ENCODE measurements around the gene TDP1. TPM values are rescaled to one million over a fixed set of nuclear protein-coding genes. Genes with fewer than 3 reads are reported as not detected.

Gene TDP1
- total RNA-seq, 1 donor from 2014 or later = 63.4 TPM

DNA sequence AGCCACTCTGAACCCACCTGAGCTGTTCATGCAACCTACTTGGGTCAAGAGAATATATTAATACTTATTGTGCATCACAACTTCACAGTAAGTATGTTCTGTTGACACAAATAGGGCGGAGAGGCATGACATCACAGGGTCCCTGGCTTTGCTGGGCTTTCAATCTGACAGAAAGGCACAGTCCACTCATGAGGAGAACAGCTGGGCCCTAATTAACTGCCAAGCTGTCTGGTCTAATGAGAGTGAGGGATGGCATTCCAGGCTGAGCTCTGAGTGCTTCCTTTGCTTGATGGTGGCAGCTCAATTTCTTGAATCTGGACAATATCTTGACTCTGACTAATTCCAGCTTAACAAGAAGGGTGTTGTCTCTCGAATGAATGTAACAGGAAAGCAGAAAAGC is 3.2 kb upstream of the TDP1 start:
- no peak overlapping the region for H3K9ac ChIP-seq
- peaks cover 28% of the 10 kb centered on the region for H3K4me1 Mint-ChIP-seq
- H3K9me3 Mint-ChIP-seq = no peaks in the 10 kb centered on the region
- H3K4me3 ChIP-seq = no peak overlapping the region
- H3K27me3 ChIP-seq = no peaks in the 10 kb centered on the region
- H3K27me3 Mint-ChIP-seq (ENCODE audit: insufficient read depth, low read depth) = no peaks in the 10 kb centered on the region
- H3K4me2 ChIP-seq = no peak overlapping the region
- H3K36me3 ChIP-seq = no peaks in the 10 kb centered on the region
- no peaks in the 10 kb centered on the region for H3K9me3 ChIP-seq (ENCODE audit: low read depth)
- H3K4me1 ChIP-seq = peaks cover 13% of the 10 kb centered on the region
- no peak overlapping the region for H2AFZ ChIP-seq (replicated peaks)
- TF ChIP-seq, protein P1, sequence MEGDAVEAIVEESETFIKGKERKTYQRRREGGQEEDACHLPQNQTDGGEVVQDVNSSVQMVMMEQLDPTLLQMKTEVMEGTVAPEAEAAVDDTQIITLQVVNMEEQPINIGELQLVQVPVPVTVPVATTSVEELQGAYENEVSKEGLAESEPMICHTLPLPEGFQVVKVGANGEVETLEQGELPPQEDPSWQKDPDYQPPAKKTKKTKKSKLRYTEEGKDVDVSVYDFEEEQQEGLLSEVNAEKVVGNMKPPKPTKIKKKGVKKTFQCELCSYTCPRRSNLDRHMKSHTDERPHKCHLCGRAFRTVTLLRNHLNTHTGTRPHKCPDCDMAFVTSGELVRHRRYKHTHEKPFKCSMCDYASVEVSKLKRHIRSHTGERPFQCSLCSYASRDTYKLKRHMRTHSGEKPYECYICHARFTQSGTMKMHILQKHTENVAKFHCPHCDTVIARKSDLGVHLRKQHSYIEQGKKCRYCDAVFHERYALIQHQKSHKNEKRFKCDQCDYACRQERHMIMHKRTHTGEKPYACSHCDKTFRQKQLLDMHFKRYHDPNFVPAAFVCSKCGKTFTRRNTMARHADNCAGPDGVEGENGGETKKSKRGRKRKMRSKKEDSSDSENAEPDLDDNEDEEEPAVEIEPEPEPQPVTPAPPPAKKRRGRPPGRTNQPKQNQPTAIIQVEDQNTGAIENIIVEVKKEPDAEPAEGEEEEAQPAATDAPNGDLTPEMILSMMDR (IDR thresholded peaks at IDR 0.05) = no peak
- TF ChIP-seq EZH2phosphoT487 (IDR thresholded peaks at IDR 0.05) = no peak
- TF ChIP-seq EZH2 (IDR thresholded peaks at IDR 0.05) = no peak
- H3K79me2 ChIP-seq (ENCODE audit: low read depth) = peaks cover 16% of the 10 kb centered on the region
- H3F3A ChIP-seq (ENCODE audit: low read depth) = peaks cover 8% of the 10 kb centered on the region
- no peak overlapping the region for H3K27ac ChIP-seq
- H4K20me1 ChIP-seq (ENCODE audit: low read depth) = peaks cover 10% of the 10 kb centered on the region
- peaks cover 6% of the 10 kb centered on the region for H3K36me3 Mint-ChIP-seq
- no peak for DNase-seq (ENCODE audit: low spot score)
- no peak overlapping the region for H3K27ac Mint-ChIP-seq
- H3K4me3 Mint-ChIP-seq = peak overlapping the region; percentile 41

DNA sequence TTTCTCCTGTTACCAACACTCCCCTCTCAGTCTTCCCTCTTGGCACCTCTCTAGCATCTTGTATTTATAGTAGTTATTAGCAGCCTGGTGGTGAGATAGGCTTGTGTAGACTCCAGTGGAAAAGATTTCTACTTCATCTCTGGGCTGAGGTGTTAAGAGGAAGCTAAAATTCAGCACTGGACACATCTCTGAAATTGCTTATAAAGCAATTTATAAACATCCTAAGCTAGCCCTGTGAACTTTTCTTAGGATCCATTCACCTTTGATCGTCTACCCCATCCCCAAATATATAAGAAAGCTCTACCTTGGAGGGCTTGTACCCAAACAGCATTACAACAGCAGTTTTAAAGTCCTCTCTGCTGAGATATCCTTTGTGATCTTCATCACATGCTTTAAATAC is 2.1 kb upstream of the TDP1 start:
- peaks cover 13% of the 10 kb centered on the region for H3K4me1 ChIP-seq
- H3K27ac Mint-ChIP-seq = no peak overlapping the region
- H3K27me3 ChIP-seq = no peaks in the 10 kb centered on the region
- no peak overlapping the region for H3K9ac ChIP-seq
- H3K9me3 Mint-ChIP-seq = no peaks in the 10 kb centered on the region
- no peak for DNase-seq (ENCODE audit: low spot score)
- no peak overlapping the region for H3K27ac ChIP-seq
- no peaks in the 10 kb centered on the region for H3K9me3 ChIP-seq (ENCODE audit: low read depth)
- no peaks in the 10 kb centered on the region for H3K27me3 Mint-ChIP-seq (ENCODE audit: insufficient read depth, low read depth)
- no peaks in the 10 kb centered on the region for H3K36me3 ChIP-seq
- H3F3A ChIP-seq (ENCODE audit: low read depth) = peaks cover 8% of the 10 kb centered on the region
- TF ChIP-seq, protein P1 (IDR thresholded peaks at IDR 0.05) = no peak
- no peak for TF ChIP-seq EZH2phosphoT487 (IDR thresholded peaks at IDR 0.05)
- no peak for TF ChIP-seq EZH2 (IDR thresholded peaks at IDR 0.05)
- H3K79me2 ChIP-seq (ENCODE audit: low read depth) = peaks cover 26% of the 10 kb centered on the region
- no peak overlapping the region for H2AFZ ChIP-seq (replicated peaks)
- H3K36me3 Mint-ChIP-seq = peaks cover 6% of the 10 kb centered on the region
- H3K4me2 ChIP-seq = peak overlapping the region; percentile 77
- peaks cover 19% of the 10 kb centered on the region for H4K20me1 ChIP-seq (ENCODE audit: low read depth)
- peak overlapping the region; percentile 96 for H3K4me3 Mint-ChIP-seq
- H3K4me3 ChIP-seq = peak overlapping the region; percentile 90
- peaks cover 36% of the 10 kb centered on the region for H3K4me1 Mint-ChIP-seq

DNA sequence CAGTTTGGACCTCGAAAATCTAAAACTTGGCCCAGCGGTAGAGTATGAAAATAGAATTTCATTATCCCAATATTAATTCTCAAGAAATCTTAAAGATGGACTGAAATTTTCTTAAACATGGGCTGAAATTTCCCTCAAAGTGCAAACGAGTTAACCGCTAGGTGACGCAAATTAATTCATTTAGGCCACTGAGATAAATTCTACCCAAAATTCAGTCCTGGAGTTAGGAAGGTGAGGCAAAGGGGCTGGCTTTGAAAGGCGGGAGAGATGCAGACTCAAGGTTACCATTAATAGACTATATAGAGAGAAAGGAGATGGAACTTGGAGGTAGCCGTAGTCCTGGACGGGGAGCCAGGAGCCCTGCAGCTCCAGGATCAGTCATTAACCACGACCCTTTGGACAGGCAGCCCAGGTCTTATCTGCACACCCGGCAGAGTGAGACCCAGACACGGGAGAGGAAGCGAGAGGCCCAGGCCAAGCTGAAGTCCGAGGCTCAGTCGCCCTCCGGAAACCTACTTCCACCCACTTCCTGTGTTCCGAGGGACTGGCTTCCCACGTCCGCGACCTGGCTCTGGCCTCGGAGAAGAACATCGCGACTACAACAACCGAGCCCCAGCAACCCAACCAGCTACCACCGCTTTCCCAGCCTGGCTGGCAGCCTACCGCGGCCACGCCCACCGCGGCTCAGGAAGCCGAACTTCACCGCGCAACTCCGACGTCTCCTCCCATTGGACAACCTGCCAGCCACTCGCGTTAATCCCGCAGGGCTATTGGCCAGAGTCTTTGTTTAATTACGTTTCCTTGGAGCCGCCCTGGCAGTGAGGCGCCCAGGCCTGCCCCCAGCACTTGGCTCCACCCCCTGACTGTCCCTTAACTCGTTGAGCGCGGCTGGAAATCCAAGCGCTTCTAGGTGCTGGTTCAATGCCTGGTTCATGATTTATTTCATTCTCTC is 1.4 kb upstream of the TDP1 start, which contains the start of gene EFCAB11:
TSS of gene EFCAB11 (minus strand) at position 661 of the 952 bp plus-strand sequence. CDS start at position 591, 70 bp downstream.
- DNase-seq (ENCODE audit: low spot score) = peak; percentile 99
- H3K4me2 ChIP-seq = peak within 1 kb of the TSS; percentile 93
- peaks cover 19% of the 10 kb centered on the region for H4K20me1 ChIP-seq (ENCODE audit: low read depth)
- H3K4me3 ChIP-seq = peak within 1 kb of the TSS; percentile 90
- Mint-ChIP-seq H3K27ac (peak within 1 kb of the TSS; percentile 89), H3K9me3 (no peaks in the 10 kb centered on the region), H3K36me3 (peaks cover 5% of the 10 kb centered on the region), H3K4me3 (peak within 1 kb of the TSS; percentile 96), H3K27me3 (ENCODE audit: insufficient read depth, low read depth) (no peaks in the 10 kb centered on the region), H3K4me1 (peaks cover 36% of the 10 kb centered on the region)
- H3K9me3 ChIP-seq (ENCODE audit: low read depth) = no peaks in the 10 kb centered on the region
- H3K27ac ChIP-seq = peak within 1 kb of the TSS; percentile 48
- TF ChIP-seq EZH2phosphoT487 (IDR thresholded peaks at IDR 0.05) = no peak
- TF ChIP-seq, protein P1 (IDR thresholded peaks at IDR 0.05) = peak; percentile 40
- no peak for TF ChIP-seq EZH2 (IDR thresholded peaks at IDR 0.05)
- no peaks in the 10 kb centered on the region for H3K36me3 ChIP-seq
- peaks cover 8% of the 10 kb centered on the region for H3F3A ChIP-seq (ENCODE audit: low read depth)
- H3K79me2 ChIP-seq (ENCODE audit: low read depth) = peaks cover 34% of the 10 kb centered on the region
- no peaks in the 10 kb centered on the region for H3K27me3 ChIP-seq
- H2AFZ ChIP-seq (replicated peaks) = peak within 1 kb of the TSS; percentile 80
- peak within 1 kb of the TSS; percentile 30 for H3K9ac ChIP-seq
- H3K4me1 ChIP-seq = peaks cover 13% of the 10 kb centered on the region

Data from neural progenitor cell (in vitro differentiated cells).